Measurements from ENCODE around the gene AGXT.

AGXT gene

DNA sequence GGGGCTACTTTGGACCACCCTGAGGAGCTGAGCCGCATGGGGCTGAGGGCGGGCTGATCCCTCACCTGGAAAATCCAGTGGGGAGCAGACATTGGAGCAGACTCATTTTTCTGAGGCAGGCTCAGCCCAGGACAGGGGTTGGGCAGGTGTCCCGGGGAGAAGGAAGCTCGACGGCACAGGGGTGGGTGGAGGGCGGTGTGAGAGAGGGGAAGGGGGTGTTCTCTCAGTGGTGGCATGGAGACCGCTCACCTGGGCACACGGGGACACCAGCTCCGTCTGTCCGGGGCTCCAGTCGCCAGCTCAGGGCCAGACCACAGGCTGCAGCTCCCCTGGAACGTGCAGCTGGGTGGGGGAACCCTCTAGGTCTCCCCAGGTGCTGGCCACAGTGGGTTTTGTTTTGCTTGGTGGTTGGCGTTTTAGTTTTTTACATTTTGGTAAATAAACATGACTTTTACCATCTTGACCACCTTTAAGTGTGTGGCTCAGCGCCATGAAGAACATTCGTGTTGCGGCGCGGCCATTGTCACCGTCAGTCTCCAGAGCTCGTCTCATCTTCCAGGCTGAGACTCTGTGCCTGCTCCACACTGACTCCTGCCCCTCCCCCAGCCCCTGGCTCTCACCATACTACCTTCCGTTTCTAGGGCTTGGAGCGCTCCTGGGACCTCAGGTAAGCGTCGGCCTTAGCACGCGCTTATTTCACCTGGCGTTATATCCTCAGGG, 31.7 kb downstream of the AGXT start:
- H3K36me3 ChIP-seq (ENCODE audit: control insufficient read depth, insufficient read depth, low read length) = no peaks in the 10 kb centered on the region
- H3K4me1 ChIP-seq (ENCODE audit: control insufficient read depth, insufficient read depth, low read length) = no peaks in the 10 kb centered on the region
- WGBS, 2 experiments = 92% methylated on average over 26 to 27 of the region's 27 CpGs
- H3K4me3 ChIP-seq (ENCODE audit: insufficient read depth, low read depth, low read length) = no peak overlapping the region
- no peaks in the 10 kb centered on the region for H3K9me3 ChIP-seq (ENCODE audit: control insufficient read depth, low read length)
- H3K27me3 ChIP-seq (ENCODE audit: control insufficient read depth, insufficient read depth, low read length, poor library complexity, severe bottlenecking) = no peaks in the 10 kb centered on the region
- H3K27ac ChIP-seq (ENCODE audit: insufficient read depth, low read depth, low read length, poor library complexity, severe bottlenecking) = no peak overlapping the region

DNA sequence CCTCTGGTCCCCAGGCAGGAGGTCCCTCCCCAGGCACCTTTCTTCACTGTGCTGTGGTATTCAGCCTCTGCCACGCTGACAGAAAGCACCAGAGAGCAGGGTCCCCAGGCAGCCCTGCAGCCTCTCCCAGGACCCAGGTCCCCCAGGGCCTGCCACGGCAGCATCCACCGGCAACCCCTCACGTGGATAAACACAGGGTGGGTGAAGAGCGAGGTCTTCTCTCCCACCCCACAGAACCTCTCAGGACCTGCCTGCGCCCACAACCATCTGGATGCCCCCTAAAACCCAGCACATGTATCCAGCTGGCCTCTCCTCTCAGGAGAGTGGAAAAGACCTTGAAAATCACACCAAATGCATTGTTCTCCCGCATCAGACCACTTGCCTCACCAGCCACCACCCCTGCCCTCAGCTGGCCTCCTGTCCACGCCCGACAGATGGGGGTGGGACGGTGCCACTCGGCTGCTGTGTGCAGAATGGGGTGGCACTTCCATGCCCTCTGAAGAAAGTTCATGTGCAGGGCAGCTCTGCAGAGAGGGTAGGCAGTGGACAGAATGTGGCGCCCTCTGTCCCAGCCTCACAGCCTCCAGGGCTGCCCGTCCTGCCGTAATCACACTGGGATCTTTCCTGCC, 33.5 kb downstream of the AGXT start:
- 91 to 93% methylated on average over 14 of the region's 14 CpGs for WGBS, 2 experiments
- no peaks in the 10 kb centered on the region for H3K9me3 ChIP-seq (ENCODE audit: control insufficient read depth, low read length)
- no peaks in the 10 kb centered on the region for H3K36me3 ChIP-seq (ENCODE audit: control insufficient read depth, insufficient read depth, low read length)
- no peaks in the 10 kb centered on the region for H3K4me1 ChIP-seq (ENCODE audit: control insufficient read depth, insufficient read depth, low read length)
- no peak overlapping the region for H3K27ac ChIP-seq (ENCODE audit: insufficient read depth, low read depth, low read length, poor library complexity, severe bottlenecking)
- H3K4me3 ChIP-seq (ENCODE audit: insufficient read depth, low read depth, low read length) = no peak overlapping the region
- H3K27me3 ChIP-seq (ENCODE audit: control insufficient read depth, insufficient read depth, low read length, poor library complexity, severe bottlenecking) = no peaks in the 10 kb centered on the region

GRCh38 chr2:240902615-240903041, 34.0 kb downstream of the AGXT start:
- Histone ChIP-seq H3K4me3 (ENCODE audit: insufficient read depth, low read depth, low read length) (no peak overlapping the region), H3K27me3 (ENCODE audit: control insufficient read depth, insufficient read depth, low read length, poor library complexity, severe bottlenecking) (no peaks in the 10 kb centered on the region), H3K4me1 (ENCODE audit: control insufficient read depth, insufficient read depth, low read length) (no peaks in the 10 kb centered on the region), H3K9me3 (ENCODE audit: control insufficient read depth, low read length) (no peaks in the 10 kb centered on the region), H3K27ac (ENCODE audit: insufficient read depth, low read depth, low read length, poor library complexity, severe bottlenecking) (no peak overlapping the region), H3K36me3 (ENCODE audit: control insufficient read depth, insufficient read depth, low read length) (no peaks in the 10 kb centered on the region)
- WGBS, 2 experiments = 87 to 94% methylated on average over 7 of the region's 7 CpGs

DNA sequence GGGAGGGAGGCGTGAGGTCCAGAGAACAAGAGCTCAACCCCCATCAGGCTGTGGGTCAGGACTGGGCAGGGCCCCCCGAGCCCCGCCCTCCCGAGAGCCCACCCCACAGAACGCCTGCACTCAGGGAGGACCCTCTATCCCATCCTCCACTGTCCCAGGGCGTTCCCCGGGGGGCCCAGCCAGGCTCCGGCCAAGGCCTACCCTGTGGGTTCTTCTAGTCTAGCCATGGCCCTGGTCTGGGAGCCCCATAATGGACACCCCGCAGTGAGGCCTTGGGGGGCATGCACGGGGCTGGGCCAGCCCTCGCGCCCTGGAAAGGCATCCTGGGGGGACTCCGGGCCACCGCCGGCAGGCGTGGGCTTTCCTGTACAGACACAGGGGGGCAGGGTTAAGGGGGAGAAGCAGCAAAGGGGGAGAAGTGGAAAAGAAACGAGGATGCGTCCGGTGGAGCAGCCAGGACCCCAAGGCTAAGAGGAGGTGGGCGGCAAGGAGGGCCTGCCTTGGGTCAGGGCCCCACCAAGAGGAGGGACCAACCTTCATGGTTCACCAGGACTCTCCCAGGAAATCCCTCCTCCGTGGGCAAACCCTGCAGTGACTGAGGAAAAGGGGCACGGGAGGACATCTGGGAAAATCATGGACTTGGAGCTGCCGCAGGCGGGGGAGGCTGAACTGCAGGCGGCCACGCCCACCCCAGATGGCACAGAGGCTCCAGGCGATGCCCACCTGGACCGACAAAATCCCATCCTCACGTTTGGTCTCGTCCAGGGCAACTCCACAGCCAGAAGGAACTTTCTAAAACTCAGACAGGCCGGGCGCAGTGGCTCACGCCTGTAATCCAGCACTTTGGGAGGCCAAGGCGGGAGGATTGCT, 34.8 kb downstream of the AGXT start:
- WGBS, 2 experiments = 91 to 92% methylated on average over 34 of the region's 34 CpGs
- no peaks in the 10 kb centered on the region for H3K9me3 ChIP-seq (ENCODE audit: control insufficient read depth, low read length)

GRCh38 chr2:240904216-240905175, 35.9 kb downstream of the AGXT start:
- Histone ChIP-seq H3K4me3 (ENCODE audit: insufficient read depth, low read depth, low read length) (no peak overlapping the region), H3K27ac (ENCODE audit: insufficient read depth, low read depth, low read length, poor library complexity, severe bottlenecking) (no peak overlapping the region), H3K9me3 (ENCODE audit: control insufficient read depth, low read length) (no peaks in the 10 kb centered on the region), H3K4me1 (ENCODE audit: control insufficient read depth, insufficient read depth, low read length) (no peaks in the 10 kb centered on the region), H3K36me3 (ENCODE audit: control insufficient read depth, insufficient read depth, low read length) (no peaks in the 10 kb centered on the region), H3K27me3 (ENCODE audit: control insufficient read depth, insufficient read depth, low read length, poor library complexity, severe bottlenecking) (no peaks in the 10 kb centered on the region)
- WGBS, 2 experiments = 90 to 91% methylated on average over 19 of the region's 19 CpGs

More for the DNA sequence above, 34.8 kb downstream of the AGXT start:
- no peak overlapping the region for H3K27ac ChIP-seq (ENCODE audit: insufficient read depth, low read depth, low read length, poor library complexity, severe bottlenecking)
- H3K4me1 ChIP-seq (ENCODE audit: control insufficient read depth, insufficient read depth, low read length) = no peaks in the 10 kb centered on the region
- H3K27me3 ChIP-seq (ENCODE audit: control insufficient read depth, insufficient read depth, low read length, poor library complexity, severe bottlenecking) = no peaks in the 10 kb centered on the region
- no peaks in the 10 kb centered on the region for H3K36me3 ChIP-seq (ENCODE audit: control insufficient read depth, insufficient read depth, low read length)
- H3K4me3 ChIP-seq (ENCODE audit: insufficient read depth, low read depth, low read length) = no peak overlapping the region

DNA sequence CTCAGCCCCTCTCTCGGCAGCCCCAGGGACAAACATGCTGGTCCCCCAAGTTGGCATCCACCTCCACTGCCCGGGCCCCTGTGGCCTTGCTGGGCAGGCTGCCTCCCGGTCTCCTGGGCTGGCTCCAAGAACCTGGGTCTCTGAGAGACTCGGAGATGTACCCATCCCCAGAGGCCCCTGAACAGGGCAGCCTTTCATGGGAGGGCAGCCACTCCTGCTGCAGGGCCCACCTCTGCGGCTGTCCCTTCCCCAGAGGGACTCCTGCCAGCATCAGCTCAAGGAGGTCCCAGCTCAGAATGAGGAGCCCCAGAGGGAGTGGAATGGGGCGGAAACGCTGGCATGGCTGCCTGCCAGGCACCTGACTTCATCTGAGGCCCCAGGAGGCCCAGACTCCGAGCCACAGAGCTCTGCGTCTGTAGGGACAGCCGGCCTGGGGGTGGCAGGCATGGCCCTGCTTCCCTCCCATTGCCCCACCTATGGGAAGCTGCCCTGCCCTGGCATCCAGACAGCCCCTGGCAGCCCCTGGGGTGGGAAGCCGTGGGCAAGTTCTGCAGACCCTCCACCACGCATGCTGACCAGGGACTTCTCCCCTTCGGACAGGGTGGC, 36.7 kb downstream of the AGXT start:
- no peaks in the 10 kb centered on the region for H3K4me1 ChIP-seq (ENCODE audit: control insufficient read depth, insufficient read depth, low read length)
- no peak overlapping the region for H3K4me3 ChIP-seq (ENCODE audit: insufficient read depth, low read depth, low read length)
- no peaks in the 10 kb centered on the region for H3K27me3 ChIP-seq (ENCODE audit: control insufficient read depth, insufficient read depth, low read length, poor library complexity, severe bottlenecking)
- H3K36me3 ChIP-seq (ENCODE audit: control insufficient read depth, insufficient read depth, low read length) = no peaks in the 10 kb centered on the region
- WGBS, 2 experiments = 91 to 92% methylated on average over 13 of the region's 13 CpGs
- no peak overlapping the region for H3K27ac ChIP-seq (ENCODE audit: insufficient read depth, low read depth, low read length, poor library complexity, severe bottlenecking)
- H3K9me3 ChIP-seq (ENCODE audit: control insufficient read depth, low read length) = no peaks in the 10 kb centered on the region

GRCh38 chr2:240906141-240906910, 37.7 kb downstream of the AGXT start, which contains the start of gene CROCC2:
Gene CROCC2, plus strand, starts transcription at chr2:240906336. Its CDS starts 178 bp downstream, at chr2:240906514.
- H3K4me3 ChIP-seq (ENCODE audit: insufficient read depth, low read depth, low read length) = no peak within 1 kb of the TSS
- WGBS, 2 experiments = 89% methylated on average over 23 of the region's 23 CpGs

DNA sequence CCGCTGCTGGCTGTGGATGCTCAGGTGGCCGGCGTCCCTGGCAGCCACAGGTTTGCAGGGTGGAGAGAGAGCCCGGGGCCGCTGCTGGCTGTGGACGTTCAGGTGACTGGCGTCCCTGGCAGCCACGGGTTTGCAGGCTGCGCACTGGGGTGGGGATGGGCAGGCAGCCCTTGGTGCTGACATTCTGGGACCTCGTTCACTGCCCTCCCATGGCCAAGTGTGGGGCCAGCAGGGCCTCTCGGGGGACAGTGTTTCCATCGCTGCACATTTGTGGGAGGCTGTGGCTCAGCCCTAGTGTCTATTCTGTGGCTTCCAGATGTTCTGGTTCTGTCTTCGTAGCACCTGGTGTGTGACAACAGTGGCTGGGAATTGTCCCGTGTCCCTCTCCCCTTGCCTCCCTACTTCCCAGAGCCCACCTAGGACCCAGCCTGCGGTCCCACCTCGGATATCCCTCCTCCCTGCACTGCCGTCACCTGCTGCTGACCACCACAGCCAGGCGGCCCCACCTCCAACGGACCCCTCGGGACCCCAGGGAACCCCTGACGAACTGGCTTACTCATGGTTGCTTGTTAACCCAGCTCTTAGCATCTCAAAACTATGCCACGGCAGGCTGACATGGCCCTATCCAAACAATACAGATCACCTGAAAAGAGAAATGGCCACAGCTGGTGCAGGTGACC, 38.4 kb downstream of the AGXT start:
- Histone ChIP-seq H3K4me3 (ENCODE audit: insufficient read depth, low read depth, low read length) (no peak overlapping the region), H3K27ac (ENCODE audit: insufficient read depth, low read depth, low read length, poor library complexity, severe bottlenecking) (no peak overlapping the region), H3K9me3 (ENCODE audit: control insufficient read depth, low read length) (no peaks in the 10 kb centered on the region), H3K27me3 (ENCODE audit: control insufficient read depth, insufficient read depth, low read length, poor library complexity, severe bottlenecking) (no peaks in the 10 kb centered on the region), H3K4me1 (ENCODE audit: control insufficient read depth, insufficient read depth, low read length) (no peaks in the 10 kb centered on the region), H3K36me3 (ENCODE audit: control insufficient read depth, insufficient read depth, low read length) (no peaks in the 10 kb centered on the region)
- WGBS, 2 experiments = 88% methylated on average over 22 of the region's 22 CpGs

More at GRCh38 chr2:240906141-240906910, 37.7 kb downstream of the AGXT start, which contains the start of gene CROCC2:
- Histone ChIP-seq H3K36me3 (ENCODE audit: control insufficient read depth, insufficient read depth, low read length) (no peaks in the 10 kb centered on the region), H3K9me3 (ENCODE audit: control insufficient read depth, low read length) (no peaks in the 10 kb centered on the region), H3K4me1 (ENCODE audit: control insufficient read depth, insufficient read depth, low read length) (no peaks in the 10 kb centered on the region), H3K27ac (ENCODE audit: insufficient read depth, low read depth, low read length, poor library complexity, severe bottlenecking) (no peak within 1 kb of the TSS), H3K27me3 (ENCODE audit: control insufficient read depth, insufficient read depth, low read length, poor library complexity, severe bottlenecking) (no peaks in the 10 kb centered on the region)

All from ectodermal cell (in vitro differentiated cells).